GM23338 (cell line): ENCODE data around the gene ZBTB9. TPM values are rescaled to one million over a fixed set of nuclear protein-coding genes. Genes with fewer than 3 reads are reported as not detected.
A peak's percentile ranks its signal among the peaks of the same experiment; 100 is the strongest.

Experiments used
- ATAC-seq: fragments of 200-7000 bp; cut with Tn5 transposase; 3 replicates; pipeline ENCODE4 v1.9.1; 2020
- DNase-seq: peaks from one replicate; pipeline ENCODE4 v3.0.0-alpha.2; 2015; ENCODE audit warnings: low spot score
- H2AFZ ChIP-seq: fragments of 200-600 bp; sonication (generic); 2 replicates; pipeline ENCODE4 v1.8.0; 2016; ENCODE audit warnings: antibody characterized with exemption, mild to moderate bottlenecking, moderate library complexity
- H3F3A ChIP-seq: fragments of 200-600 bp; sonication (generic); replicated peaks from 2 replicates; pipeline ENCODE4 v1.8.0; 2017; ENCODE audit warnings: antibody characterized with exemption, mixed run types, low read depth
- H3K27ac ChIP-seq: fragments of 200-600 bp; sonication (generic); 2 replicates; pipeline ENCODE4 v1.6.1; 2016; ENCODE audit warnings: low read depth
- H3K27me3 ChIP-seq: fragments of 200-600 bp; sonication (generic); 2 replicates; pipeline ENCODE4 v1.8.0; 2016; ENCODE audit warnings: mild to moderate bottlenecking, mixed run types, moderate library complexity; ENCODE audit not compliant: insufficient read depth
- H3K36me3 ChIP-seq: fragments of 200-600 bp; sonication (generic); 2 replicates; pipeline ENCODE4 v1.8.0; 2016; ENCODE audit warnings: mild to moderate bottlenecking; ENCODE audit not compliant: insufficient read depth
- H3K4me1 ChIP-seq: fragments of 200-600 bp; sonication (generic); 2 replicates; pipeline ENCODE4 v1.8.0; 2016; ENCODE audit warnings: mild to moderate bottlenecking, moderate library complexity; ENCODE audit not compliant: insufficient read depth
- H3K4me2 ChIP-seq: fragments of 200-600 bp; sonication (generic); 2 replicates; pipeline ENCODE4 v1.7.1; 2017; ENCODE audit warnings: mixed run types
- H3K4me3 ChIP-seq: fragments of 200-600 bp; sonication (generic); 2 replicates; pipeline ENCODE4 v1.6.1; 2016; ENCODE audit warnings: mixed run types
- H3K79me2 ChIP-seq: fragments of 200-600 bp; sonication (generic); replicated peaks from 2 replicates; pipeline ENCODE4 v1.8.0; 2017; ENCODE audit warnings: mild to moderate bottlenecking; ENCODE audit not compliant: insufficient read depth
- H3K9me2 ChIP-seq: fragments of 200-600 bp; sonication (generic); 2 replicates; pipeline ENCODE4 v1.8.0; 2017; ENCODE audit not compliant: insufficient read depth
- H4K20me1 ChIP-seq: fragments of 200-600 bp; sonication (generic); replicated peaks from 2 replicates; pipeline ENCODE4 v1.8.0; 2017; ENCODE audit warnings: mild to moderate bottlenecking; ENCODE audit not compliant: insufficient read depth
- H3K27ac Mint-ChIP-seq: 2 replicates; pipeline ENCODE4 v1.8.0; 2020; ENCODE audit warnings: inconsistent platforms, mild to moderate bottlenecking, moderate library complexity, mixed read lengths
- H3K27me3 Mint-ChIP-seq: 3 replicates; pipeline ENCODE4 v1.8.0; 2022; ENCODE audit warnings: low read depth, mild to moderate bottlenecking, moderate library complexity, mixed read lengths, inconsistent platforms; ENCODE audit not compliant: insufficient read depth, poor library complexity
- H3K36me3 Mint-ChIP-seq: 3 replicates; pipeline ENCODE4 v1.8.0; 2021; ENCODE audit warnings: low read depth, mild to moderate bottlenecking, inconsistent platforms, moderate library complexity, mixed read lengths
- H3K4me1 Mint-ChIP-seq: 3 replicates; pipeline ENCODE4 v1.8.0; 2020; ENCODE audit warnings: mild to moderate bottlenecking, inconsistent platforms, mixed read lengths
- H3K4me3 Mint-ChIP-seq: 3 replicates; pipeline ENCODE4 v1.8.0; 2021; ENCODE audit warnings: moderate library complexity, mild to moderate bottlenecking, inconsistent platforms, mixed read lengths
- H3K9me3 Mint-ChIP-seq: 3 replicates; pipeline ENCODE4 v1.8.0; 2020; ENCODE audit warnings: moderate library complexity, mild to moderate bottlenecking, inconsistent platforms, mixed read lengths
- NANOG ChIP-seq: IDR thresholded peaks from 2 replicates; pipeline ENCODE4 v1.6.1; 2016; ENCODE audit warnings: antibody characterized with exemption, borderline replicate concordance
- POLR2AphosphoS5 ChIP-seq: IDR thresholded peaks from 2 replicates; pipeline ENCODE4 v1.6.1; 2016; ENCODE audit warnings: antibody characterized with exemption, low read depth
- polyA plus RNA-seq: library from polyadenylated mRNA; unstranded; fragments of >200 nt; fragmentation: Nextera tagmentation; extraction: Ambion mirVana; gene quantifications from 2 replicates; pipeline ENCODE4 v1.2.1, GENCODE V29; 2016
- total RNA-seq: library from RNA; depleted of rRNA; stranded (reverse); fragments of >200 nt; shearing (Covaris generic); gene quantifications from 2 replicates; pipeline ENCODE4 v1.2.3, GENCODE V29; 2014
- TF ChIP-seq, protein P1 (sequence below): fragments of 250-450 bp; sonication (Bioruptor Pico); IDR thresholded peaks from 2 replicates; pipeline ENCODE4 v1.5.0; 2020; ENCODE audit warnings: mild to moderate bottlenecking, moderate library complexity

The ZBTB9 gene
- total and polyA plus RNA-seq, 2 experiments from 2014 or later = 13.5 to 17.9 TPM

DNA sequence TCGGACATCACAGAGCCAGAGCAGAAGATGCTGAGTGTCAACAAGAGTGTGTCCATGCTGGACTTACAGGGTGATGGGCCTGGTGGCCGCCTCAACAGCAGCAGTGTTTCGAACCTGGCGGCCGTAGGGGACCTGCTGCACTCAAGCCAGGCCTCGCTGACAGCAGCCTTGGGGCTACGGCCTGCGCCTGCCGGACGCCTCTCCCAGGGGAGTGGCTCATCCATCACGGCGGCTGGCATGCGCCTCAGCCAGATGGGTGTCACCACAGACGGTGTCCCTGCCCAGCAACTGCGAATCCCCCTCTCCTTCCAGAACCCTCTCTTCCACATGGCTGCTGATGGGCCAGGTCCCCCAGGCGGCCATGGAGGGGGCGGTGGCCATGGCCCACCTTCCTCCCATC is 11.4 kb upstream of the ZBTB9 start (continued):
- no peak for TF ChIP-seq NANOG

DNA sequence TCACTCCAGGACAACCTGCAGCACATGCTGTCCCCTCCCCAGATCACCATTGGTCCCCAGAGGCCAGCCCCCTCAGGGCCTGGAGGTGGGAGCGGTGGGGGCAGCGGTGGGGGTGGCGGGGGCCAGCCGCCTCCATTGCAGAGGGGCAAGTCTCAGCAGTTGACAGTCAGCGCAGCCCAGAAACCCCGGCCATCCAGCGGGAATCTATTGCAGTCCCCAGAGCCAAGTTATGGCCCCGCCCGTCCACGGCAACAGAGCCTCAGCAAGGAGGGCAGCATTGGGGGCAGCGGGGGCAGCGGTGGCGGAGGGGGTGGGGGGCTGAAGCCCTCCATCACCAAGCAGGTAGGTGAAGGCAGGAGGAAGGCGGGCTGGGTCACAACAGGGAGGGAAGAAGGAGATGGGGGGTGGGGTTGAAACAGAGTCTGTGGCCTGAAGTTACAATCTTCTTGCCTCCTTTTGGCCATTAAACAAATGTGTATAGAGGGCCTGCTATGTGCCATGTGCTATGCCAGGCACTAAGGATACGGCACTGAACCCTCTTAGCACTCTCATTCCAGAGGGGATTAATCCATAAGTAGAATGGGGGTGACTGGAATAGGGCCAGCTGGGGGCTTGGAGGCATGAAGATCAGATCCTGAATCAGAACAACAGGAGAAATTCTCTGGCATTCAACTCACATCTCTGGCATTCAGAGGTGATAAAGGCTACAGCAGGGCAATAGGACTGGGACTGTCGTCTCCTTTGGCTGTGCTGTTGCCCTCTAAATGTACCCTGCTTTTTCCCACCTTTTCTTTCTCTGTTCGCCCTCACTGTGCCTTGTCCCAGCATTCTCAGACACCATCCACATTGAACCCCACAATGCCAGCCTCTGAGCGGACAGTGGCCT is 10.5 kb upstream of the ZBTB9 start:
- H3K4me2 ChIP-seq = no peak overlapping the region
- no peak overlapping the region for H3K4me3 ChIP-seq
- no peaks in the 10 kb centered on the region for H3F3A ChIP-seq
- H3K27ac Mint-ChIP-seq = no peak overlapping the region
- H3K9me2 ChIP-seq = no peaks in the 10 kb centered on the region
- DNase-seq (no peak), ATAC-seq (no peak)
- H3K4me1 ChIP-seq = no peaks in the 10 kb centered on the region
- H2AFZ ChIP-seq = no peak overlapping the region
- no peak overlapping the region for H3K4me3 Mint-ChIP-seq
- peaks cover 41% of the 10 kb centered on the region for H3K36me3 ChIP-seq
- no peaks in the 10 kb centered on the region for H3K79me2 ChIP-seq
- H3K27me3 Mint-ChIP-seq = peaks cover 30% of the 10 kb centered on the region
- no peak overlapping the region for H3K27ac ChIP-seq
- TF ChIP-seq POLR2AphosphoS5 = peak; percentile 16; the same call in 1 of the 2 replicates
- TF ChIP-seq, protein P1, sequence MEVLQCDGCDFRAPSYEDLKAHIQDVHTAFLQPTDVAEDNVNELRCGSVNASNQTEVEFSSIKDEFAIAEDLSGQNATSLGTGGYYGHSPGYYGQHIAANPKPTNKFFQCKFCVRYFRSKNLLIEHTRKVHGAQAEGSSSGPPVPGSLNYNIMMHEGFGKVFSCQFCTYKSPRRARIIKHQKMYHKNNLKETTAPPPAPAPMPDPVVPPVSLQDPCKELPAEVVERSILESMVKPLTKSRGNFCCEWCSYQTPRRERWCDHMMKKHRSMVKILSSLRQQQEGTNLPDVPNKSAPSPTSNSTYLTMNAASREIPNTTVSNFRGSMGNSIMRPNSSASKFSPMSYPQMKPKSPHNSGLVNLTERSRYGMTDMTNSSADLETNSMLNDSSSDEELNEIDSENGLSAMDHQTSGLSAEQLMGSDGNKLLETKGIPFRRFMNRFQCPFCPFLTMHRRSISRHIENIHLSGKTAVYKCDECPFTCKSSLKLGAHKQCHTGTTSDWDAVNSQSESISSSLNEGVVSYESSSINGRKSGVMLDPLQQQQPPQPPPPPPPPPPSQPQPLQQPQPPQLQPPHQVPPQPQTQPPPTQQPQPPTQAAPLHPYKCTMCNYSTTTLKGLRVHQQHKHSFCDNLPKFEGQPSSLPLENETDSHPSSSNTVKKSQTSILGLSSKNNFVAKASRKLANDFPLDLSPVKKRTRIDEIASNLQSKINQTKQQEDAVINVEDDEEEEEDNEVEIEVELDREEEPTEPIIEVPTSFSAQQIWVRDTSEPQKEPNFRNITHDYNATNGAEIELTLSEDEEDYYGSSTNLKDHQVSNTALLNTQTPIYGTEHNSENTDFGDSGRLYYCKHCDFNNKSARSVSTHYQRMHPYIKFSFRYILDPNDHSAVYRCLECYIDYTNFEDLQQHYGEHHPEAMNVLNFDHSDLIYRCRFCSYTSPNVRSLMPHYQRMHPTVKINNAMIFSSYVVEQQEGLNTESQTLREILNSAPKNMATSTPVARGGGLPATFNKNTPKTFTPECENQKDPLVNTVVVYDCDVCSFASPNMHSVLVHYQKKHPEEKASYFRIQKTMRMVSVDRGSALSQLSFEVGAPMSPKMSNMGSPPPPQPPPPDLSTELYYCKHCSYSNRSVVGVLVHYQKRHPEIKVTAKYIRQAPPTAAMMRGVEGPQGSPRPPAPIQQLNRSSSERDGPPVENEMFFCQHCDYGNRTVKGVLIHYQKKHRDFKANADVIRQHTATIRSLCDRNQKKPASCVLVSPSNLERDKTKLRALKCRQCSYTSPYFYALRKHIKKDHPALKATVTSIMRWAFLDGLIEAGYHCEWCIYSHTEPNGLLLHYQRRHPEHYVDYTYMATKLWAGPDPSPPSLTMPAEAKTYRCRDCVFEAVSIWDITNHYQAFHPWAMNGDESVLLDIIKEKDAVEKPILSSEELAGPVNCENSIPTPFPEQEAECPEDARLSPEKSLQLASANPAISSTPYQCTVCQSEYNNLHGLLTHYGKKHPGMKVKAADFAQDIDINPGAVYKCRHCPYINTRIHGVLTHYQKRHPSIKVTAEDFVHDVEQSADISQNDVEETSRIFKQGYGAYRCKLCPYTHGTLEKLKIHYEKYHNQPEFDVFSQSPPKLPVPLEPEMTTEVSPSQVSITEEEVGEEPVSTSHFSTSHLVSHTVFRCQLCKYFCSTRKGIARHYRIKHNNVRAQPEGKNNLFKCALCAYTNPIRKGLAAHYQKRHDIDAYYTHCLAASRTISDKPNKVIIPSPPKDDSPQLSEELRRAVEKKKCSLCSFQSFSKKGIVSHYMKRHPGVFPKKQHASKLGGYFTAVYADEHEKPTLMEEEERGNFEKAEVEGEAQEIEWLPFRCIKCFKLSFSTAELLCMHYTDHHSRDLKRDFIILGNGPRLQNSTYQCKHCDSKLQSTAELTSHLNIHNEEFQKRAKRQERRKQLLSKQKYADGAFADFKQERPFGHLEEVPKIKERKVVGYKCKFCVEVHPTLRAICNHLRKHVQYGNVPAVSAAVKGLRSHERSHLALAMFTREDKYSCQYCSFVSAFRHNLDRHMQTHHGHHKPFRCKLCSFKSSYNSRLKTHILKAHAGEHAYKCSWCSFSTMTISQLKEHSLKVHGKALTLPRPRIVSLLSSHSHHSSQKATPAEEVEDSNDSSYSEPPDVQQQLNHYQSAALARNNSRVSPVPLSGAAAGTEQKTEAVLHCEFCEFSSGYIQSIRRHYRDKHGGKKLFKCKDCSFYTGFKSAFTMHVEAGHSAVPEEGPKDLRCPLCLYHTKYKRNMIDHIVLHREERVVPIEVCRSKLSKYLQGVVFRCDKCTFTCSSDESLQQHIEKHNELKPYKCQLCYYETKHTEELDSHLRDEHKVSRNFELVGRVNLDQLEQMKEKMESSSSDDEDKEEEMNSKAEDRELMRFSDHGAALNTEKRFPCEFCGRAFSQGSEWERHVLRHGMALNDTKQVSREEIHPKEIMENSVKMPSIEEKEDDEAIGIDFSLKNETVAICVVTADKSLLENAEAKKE (CRISPR knock-in tag) = no peak
- no peaks in the 10 kb centered on the region for H3K27me3 ChIP-seq
- peaks cover 98% of the 10 kb centered on the region for H3K36me3 Mint-ChIP-seq
- peaks cover 5% of the 10 kb centered on the region for H4K20me1 ChIP-seq
- no peaks in the 10 kb centered on the region; the same call in 2 of the 3 replicates for H3K9me3 Mint-ChIP-seq
- peaks cover 19% of the 10 kb centered on the region for H3K4me1 Mint-ChIP-seq
